Kidney capillary endothelial cell (primary cell): ENCODE measurements around the gene PRAMEF18.
"Not testable (repeated sequence)": the region's sequence is repeated elsewhere in the genome, so short reads cannot be mapped to it uniquely, and the experiment has no call there.

ENCODE experiments used
- DNase-seq: peaks from one replicate; pipeline ENCODE4 v3.0.0-alpha.2; 2018; ENCODE audit warnings: low spot score

Gene PRAMEF18

GRCh38 chr1:13225675-13226204, at the start of gene PRAMEF18:
Gene PRAMEF18, minus strand, starts transcription at chr1:13226154. Its CDS starts 48 bp downstream, at chr1:13226106.
- DNase-seq = not testable (repeated sequence)

GRCh38 chr1:13265124-13265523, 39.2 kb upstream of the PRAMEF18 start:
- DNase-seq = not testable (repeated sequence)

GRCh38 chr1:13253898-13254297, 27.9 kb upstream of the PRAMEF18 start, which contains the start of gene PRAMEF5:
Gene PRAMEF5, plus strand, starts transcription at chr1:13254198. Its CDS starts 5,071 bp downstream, at chr1:13259269.
- not testable (repeated sequence) for DNase-seq

GRCh38 chr1:13247122-13247521, 21.2 kb upstream of the PRAMEF18 start:
- not testable (repeated sequence) for DNase-seq

GRCh38 chr1:13246554-13246871, 20.6 kb upstream of the PRAMEF18 start:
- not testable (repeated sequence) for DNase-seq

GRCh38 chr1:13245841-13246553, 20.0 kb upstream of the PRAMEF18 start:
- DNase-seq = not testable (repeated sequence)

GRCh38 chr1:13243536-13244263, 17.7 kb upstream of the PRAMEF18 start:
- not testable (repeated sequence) for DNase-seq

GRCh38 chr1:13239633-13240032, 13.7 kb upstream of the PRAMEF18 start:
- not testable (repeated sequence) for DNase-seq

- not testable (repeated sequence) for DNase-seq
Measured at GRCh38 chr1:13237572-13237971, 11.6 kb upstream of the PRAMEF18 start.

- DNase-seq = not testable (repeated sequence)
Measured at GRCh38 chr1:13234057-13234456, 8.1 kb upstream of the PRAMEF18 start.

GRCh38 chr1:13232056-13232455, 6.1 kb upstream of the PRAMEF18 start:
- DNase-seq = not testable (repeated sequence)

GRCh38 chr1:13231061-13231750, 5.3 kb upstream of the PRAMEF18 start:
- DNase-seq = not testable (repeated sequence)

- DNase-seq = not testable (repeated sequence)
Measured at GRCh38 chr1:13230601-13231000, 4.6 kb upstream of the PRAMEF18 start.

- not testable (repeated sequence) for DNase-seq
Measured at GRCh38 chr1:13230096-13230495, 4.1 kb upstream of the PRAMEF18 start.

GRCh38 chr1:13228343-13228781, 2.4 kb upstream of the PRAMEF18 start:
- DNase-seq = no peak

GRCh38 chr1:13227271-13228055, 1.5 kb upstream of the PRAMEF18 start:
- not testable (repeated sequence) for DNase-seq

GRCh38 chr1:13224480-13225060, 1.4 kb downstream of the PRAMEF18 start:
- no peak for DNase-seq

- DNase-seq = not testable (repeated sequence)
Measured at GRCh38 chr1:13222788-13223187, 3.2 kb downstream of the PRAMEF18 start.

GRCh38 chr1:13219203-13219602, 6.8 kb downstream of the PRAMEF18 start:
- not testable (repeated sequence) for DNase-seq

GRCh38 chr1:13216619-13217018, 9.3 kb downstream of the PRAMEF18 start:
- not testable (repeated sequence) for DNase-seq

GRCh38 chr1:13208712-13209111, 17.2 kb downstream of the PRAMEF18 start:
- DNase-seq = not testable (repeated sequence)
